ENCODE results near the gene HEBP1.

DNA sequence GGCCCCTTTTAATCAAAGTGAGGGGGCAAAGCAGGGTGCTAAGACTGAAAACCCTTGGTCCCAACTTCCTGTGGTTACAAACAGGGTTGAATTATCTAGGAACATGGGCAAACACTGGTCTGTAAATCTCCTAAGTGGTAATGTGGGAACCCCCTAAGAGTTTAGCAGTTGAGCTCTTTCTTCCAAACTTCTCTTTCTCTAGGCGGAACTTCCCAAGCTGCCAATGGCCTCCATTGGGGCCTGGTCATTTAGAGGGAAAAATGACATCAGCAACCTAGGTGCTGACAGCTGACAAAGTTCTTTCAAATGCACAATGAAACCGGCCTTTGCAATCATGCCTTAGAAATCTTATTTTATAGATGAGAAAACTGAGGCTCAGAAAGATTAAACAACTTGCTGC is 17.7 kb downstream of the HEBP1 start:
- no peak for TF ChIP-seq SPI1 (IDR thresholded peaks at IDR 0.05; ENCODE audit: borderline replicate concordance, low read depth)
- TF ChIP-seq, protein P1, sequence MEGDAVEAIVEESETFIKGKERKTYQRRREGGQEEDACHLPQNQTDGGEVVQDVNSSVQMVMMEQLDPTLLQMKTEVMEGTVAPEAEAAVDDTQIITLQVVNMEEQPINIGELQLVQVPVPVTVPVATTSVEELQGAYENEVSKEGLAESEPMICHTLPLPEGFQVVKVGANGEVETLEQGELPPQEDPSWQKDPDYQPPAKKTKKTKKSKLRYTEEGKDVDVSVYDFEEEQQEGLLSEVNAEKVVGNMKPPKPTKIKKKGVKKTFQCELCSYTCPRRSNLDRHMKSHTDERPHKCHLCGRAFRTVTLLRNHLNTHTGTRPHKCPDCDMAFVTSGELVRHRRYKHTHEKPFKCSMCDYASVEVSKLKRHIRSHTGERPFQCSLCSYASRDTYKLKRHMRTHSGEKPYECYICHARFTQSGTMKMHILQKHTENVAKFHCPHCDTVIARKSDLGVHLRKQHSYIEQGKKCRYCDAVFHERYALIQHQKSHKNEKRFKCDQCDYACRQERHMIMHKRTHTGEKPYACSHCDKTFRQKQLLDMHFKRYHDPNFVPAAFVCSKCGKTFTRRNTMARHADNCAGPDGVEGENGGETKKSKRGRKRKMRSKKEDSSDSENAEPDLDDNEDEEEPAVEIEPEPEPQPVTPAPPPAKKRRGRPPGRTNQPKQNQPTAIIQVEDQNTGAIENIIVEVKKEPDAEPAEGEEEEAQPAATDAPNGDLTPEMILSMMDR (IDR thresholded peaks at IDR 0.05; ENCODE audit: insufficient read depth, low read length), result no peak
